Stimulated activated naive CD8-positive, alpha-beta T cell treated with anti-CD3 and anti-CD28 coated beads, Interleukin-15, amount 100 ng/mL, for 72 hours (primary cell): ENCODE data around the gene DNAH7.

Experiments used
- ATAC-seq: fragments of 150-1000 bp; cut with Tn5 transposase; 2 replicates; pipeline ENCODE4 v1.10.0; 2021; ENCODE audit warnings: mild to moderate bottlenecking, moderate library complexity
- DNase-seq, 2 donors: peaks; one replicate each; pipeline ENCODE4 v3.0.0; 2021 to 2022
- H3K27ac Mint-ChIP-seq, 2 donors: one replicate each; pipeline ENCODE4 v1.8.0; 2022; ENCODE audit warnings: mild to moderate bottlenecking in 2 of 2, mixed read lengths in 2 of 2, moderate library complexity in 2 of 2
- H3K27me3 Mint-ChIP-seq: one replicate; pipeline ENCODE4 v1.8.0; 2022; ENCODE audit warnings: mixed read lengths
- H3K4me1 Mint-ChIP-seq: one replicate; pipeline ENCODE4 v1.8.0; 2022; ENCODE audit warnings: mild to moderate bottlenecking, mixed read lengths
- H3K4me3 Mint-ChIP-seq, 2 donors: one replicate each; pipeline ENCODE4 v1.8.0; 2022; ENCODE audit warnings: mild to moderate bottlenecking in 2 of 2, mixed read lengths in 2 of 2, moderate library complexity in 1 of 2
- H3K9me3 Mint-ChIP-seq, 2 donors: one replicate each; pipeline ENCODE4 v1.8.0; 2022; ENCODE audit warnings: mixed read lengths in 2 of 2

DNAH7 gene

GRCh38 chr2:196068271-196069209, at the start of gene DNAH7:
Gene DNAH7, minus strand, starts transcription at chr2:196068837. Its CDS starts 126 bp downstream, at chr2:196068711.
- Mint-ChIP-seq H3K9me3 (no peaks in the 10 kb centered on the region), H3K4me3 (peak within 1 kb of the TSS; percentile 89 to 91), H3K27ac (peak within 1 kb of the TSS; percentile 93 to 98), H3K27me3 (no peaks in the 10 kb centered on the region), H3K4me1 (peaks cover 9% of the 10 kb centered on the region)
- ATAC-seq (peak; percentile 97), DNase-seq (peak; percentile 90 to 93)

- no peak for DNase-seq
- ATAC-seq = no peak
- no peak overlapping the region for H3K27ac Mint-ChIP-seq
- H3K4me1 Mint-ChIP-seq = peaks cover 2% of the 10 kb centered on the region
- no peaks in the 10 kb centered on the region for H3K27me3 Mint-ChIP-seq
- H3K4me3 Mint-ChIP-seq = no peak overlapping the region
- peaks cover 0 to 7% of the 10 kb centered on the region in 2 donors for H3K9me3 Mint-ChIP-seq
Observed at GRCh38 chr2:196117214-196117705, 48.6 kb upstream of the DNAH7 start.

GRCh38 chr2:196113061-196113974, 44.7 kb upstream of the DNAH7 start:
- DNase-seq (no peak), ATAC-seq (no peak)
- H3K4me1 Mint-ChIP-seq = peaks cover 8% of the 10 kb centered on the region
- no peak overlapping the region for H3K27ac Mint-ChIP-seq
- no peaks in the 10 kb centered on the region for H3K27me3 Mint-ChIP-seq
- H3K4me3 Mint-ChIP-seq = no peak overlapping the region
- H3K9me3 Mint-ChIP-seq = no peaks in the 10 kb centered on the region

- H3K9me3 Mint-ChIP-seq = no peaks in the 10 kb centered on the region
- ATAC-seq = no peak
Observed at GRCh38 chr2:196112418-196113034, 43.9 kb upstream of the DNAH7 start.

GRCh38 chr2:196108604-196109003, 40.0 kb upstream of the DNAH7 start:
- Mint-ChIP-seq H3K27me3 (no peaks in the 10 kb centered on the region), H3K9me3 (no peaks in the 10 kb centered on the region), H3K4me1 (peaks cover 23% of the 10 kb centered on the region), H3K27ac (no peak overlapping the region), H3K4me3 (no peak overlapping the region)
- DNase-seq (no peak), ATAC-seq (no peak)

More at GRCh38 chr2:196112418-196113034, 43.9 kb upstream of the DNAH7 start:
- H3K4me1 Mint-ChIP-seq = peaks cover 8% of the 10 kb centered on the region
- H3K27ac Mint-ChIP-seq = no peak overlapping the region
- H3K27me3 Mint-ChIP-seq = no peaks in the 10 kb centered on the region
- DNase-seq = no peak
- H3K4me3 Mint-ChIP-seq = no peak overlapping the region

GRCh38 chr2:196105951-196106350, 37.3 kb upstream of the DNAH7 start:
- H3K9me3 Mint-ChIP-seq = no peaks in the 10 kb centered on the region
- peak overlapping the region; percentile 69 to 72 for H3K4me3 Mint-ChIP-seq
- H3K4me1 Mint-ChIP-seq = peaks cover 34% of the 10 kb centered on the region
- peak overlapping the region in 1 of 2 donors; percentile 85 for H3K27ac Mint-ChIP-seq
- no peaks in the 10 kb centered on the region for H3K27me3 Mint-ChIP-seq
- ATAC-seq (no peak), DNase-seq (no peak)

GRCh38 chr2:196104066-196104465, 35.4 kb upstream of the DNAH7 start:
- Mint-ChIP-seq H3K4me1 (peaks cover 44% of the 10 kb centered on the region), H3K9me3 (no peaks in the 10 kb centered on the region), H3K27me3 (no peaks in the 10 kb centered on the region), H3K4me3 (no peak overlapping the region), H3K27ac (no peak overlapping the region)
- ATAC-seq (no peak), DNase-seq (no peak)

GRCh38 chr2:196103626-196104025, 35.0 kb upstream of the DNAH7 start:
- no peak for DNase-seq
- Mint-ChIP-seq H3K4me3 (no peak overlapping the region), H3K27ac (no peak overlapping the region), H3K27me3 (no peaks in the 10 kb centered on the region), H3K4me1 (peaks cover 44% of the 10 kb centered on the region), H3K9me3 (no peaks in the 10 kb centered on the region)
- ATAC-seq = no peak

- no peak overlapping the region for H3K4me3 Mint-ChIP-seq
- H3K27ac Mint-ChIP-seq = no peak overlapping the region
- no peaks in the 10 kb centered on the region for H3K9me3 Mint-ChIP-seq
- peaks cover 40% of the 10 kb centered on the region for H3K4me1 Mint-ChIP-seq
- ATAC-seq = peak; percentile 98
- H3K27me3 Mint-ChIP-seq = no peaks in the 10 kb centered on the region
- peak; percentile 19 to 45 for DNase-seq
Observed at GRCh38 chr2:196101325-196101991, 32.8 kb upstream of the DNAH7 start.

- no peak overlapping the region for H3K27ac Mint-ChIP-seq
- no peaks in the 10 kb centered on the region for H3K27me3 Mint-ChIP-seq
- peaks cover 0 to under 1% of the 10 kb centered on the region in 2 donors for H3K9me3 Mint-ChIP-seq
- no peak overlapping the region for H3K4me3 Mint-ChIP-seq
- peaks cover 29% of the 10 kb centered on the region for H3K4me1 Mint-ChIP-seq
- ATAC-seq (no peak), DNase-seq (no peak)
Observed at GRCh38 chr2:196099916-196100315, 31.3 kb upstream of the DNAH7 start.

GRCh38 chr2:196097864-196098660, 29.4 kb upstream of the DNAH7 start:
- Mint-ChIP-seq H3K9me3 (peaks cover 0 to 19% of the 10 kb centered on the region in 2 donors), H3K4me1 (peaks cover 29% of the 10 kb centered on the region), H3K27ac (no peak overlapping the region), H3K4me3 (no peak overlapping the region), H3K27me3 (no peaks in the 10 kb centered on the region)
- DNase-seq (no peak), ATAC-seq (no peak)

GRCh38 chr2:196096982-196097745, 28.5 kb upstream of the DNAH7 start:
- DNase-seq (no peak), ATAC-seq (no peak)
- no peak overlapping the region for H3K4me3 Mint-ChIP-seq
- H3K27me3 Mint-ChIP-seq = no peaks in the 10 kb centered on the region
- H3K9me3 Mint-ChIP-seq = peaks cover 0 to 19% of the 10 kb centered on the region in 2 donors
- H3K4me1 Mint-ChIP-seq = peaks cover 23% of the 10 kb centered on the region
- H3K27ac Mint-ChIP-seq = no peak overlapping the region

GRCh38 chr2:196096264-196096663, 27.6 kb upstream of the DNAH7 start:
- no peaks in the 10 kb centered on the region for H3K27me3 Mint-ChIP-seq
- DNase-seq (no peak), ATAC-seq (no peak)
- H3K4me3 Mint-ChIP-seq = no peak overlapping the region
- no peak overlapping the region for H3K27ac Mint-ChIP-seq
- H3K9me3 Mint-ChIP-seq = peaks cover 0 to 28% of the 10 kb centered on the region in 2 donors
- peaks cover 14% of the 10 kb centered on the region for H3K4me1 Mint-ChIP-seq
